Measurements from ENCODE around the gene CSNK2A3.

DNA sequence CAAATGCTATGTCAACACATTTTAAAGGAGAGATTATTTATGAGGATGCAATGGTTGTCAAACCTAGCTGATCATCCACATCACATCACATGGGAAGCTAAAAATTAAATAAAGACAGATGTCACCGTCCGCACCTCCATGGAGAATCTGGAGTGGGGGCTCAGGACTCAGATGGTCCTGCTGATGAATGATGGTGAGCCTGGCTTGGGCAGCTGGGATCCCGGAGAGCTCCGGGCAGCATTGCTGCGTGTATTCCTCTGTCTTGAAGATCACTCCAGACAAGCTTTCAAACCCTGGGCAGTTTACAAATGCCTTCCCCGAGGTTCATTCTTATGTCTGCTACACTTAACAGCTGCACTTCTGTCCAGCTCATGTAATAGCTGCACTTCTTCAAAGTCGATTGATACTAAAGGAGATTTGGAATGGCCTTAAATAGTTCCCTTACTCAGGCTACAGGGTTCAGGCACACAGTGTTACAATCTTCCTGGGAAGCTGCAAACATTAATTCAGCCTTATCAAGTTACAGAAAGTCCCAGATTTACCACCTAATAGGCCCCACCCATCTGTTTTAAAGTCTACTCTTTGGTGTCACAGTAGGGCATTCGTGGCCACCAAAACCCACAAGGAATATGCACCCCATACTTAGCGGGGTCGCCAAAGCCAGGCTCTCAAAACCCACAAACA lies 34.7 kb upstream of the CSNK2A3 start:
- no peak for TF ChIP-seq MAX (IDR thresholded peaks at IDR 0.05)
- no peak for TF ChIP-seq USF1 (IDR thresholded peaks at IDR 0.05)
- TF ChIP-seq YY1 (IDR thresholded peaks at IDR 0.05; ENCODE audit: low read depth), result no peak
- TF ChIP-seq EP300 (IDR thresholded peaks at IDR 0.05; ENCODE audit: borderline replicate concordance), result no peak
- TF ChIP-seq ZBTB7A (IDR thresholded peaks at IDR 0.05; ENCODE audit: low read depth), result no peak
- TF ChIP-seq REST (IDR thresholded peaks at IDR 0.05; ENCODE audit: low read depth), result no peak
- no peak for TF ChIP-seq CREB1 (IDR thresholded peaks at IDR 0.05; ENCODE audit: low read depth)
- no peak for TF ChIP-seq CEBPB (IDR thresholded peaks at IDR 0.05)
- no peak for TF ChIP-seq FOXM1 (IDR thresholded peaks at IDR 0.05; ENCODE audit: borderline replicate concordance, low read depth)

Data from Ishikawa (cell line).